BJ (cell line): ENCODE results near the gene UPP1. TPM values are rescaled to one million over a fixed set of nuclear protein-coding genes. Genes with fewer than 3 reads are reported as not detected.

Experiments
- CTCF ChIA-PET: fragments of 350-600 bp; formaldehyde crosslinking; extraction: SDS; loops from one replicate; lab custom pipeline; 2021; ENCODE audit warnings: antibody characterized with exemption, inconsistent platforms; lab: Yijun Ruan, JAX
- POLR2A ChIA-PET: fragments of 300-600 bp; sonication (Branson Sonifier 250); formaldehyde crosslinking; extraction: SDS; loops from one replicate; lab custom pipeline; 2021; ENCODE audit warnings: antibody characterized with exemption; lab: Charles Lee
- DNase-seq: peaks from one replicate; pipeline ENCODE4 v3.0.0-alpha.2; 2011; ENCODE audit warnings: low read depth
- H3K27me3 ChIP-seq: 2 replicates; pipeline ENCODE4 v1.6.0; 2011; ENCODE audit warnings: low read length; ENCODE audit not compliant: control insufficient read depth, insufficient read depth
- H3K36me3 ChIP-seq: 2 replicates; pipeline ENCODE4 v1.5.1; 2011; ENCODE audit warnings: low read length; ENCODE audit not compliant: control insufficient read depth, insufficient read depth
- H3K4me3 ChIP-seq: 2 replicates; pipeline ENCODE4 v1.5.1; 2011; ENCODE audit warnings: low read depth, mild to moderate bottlenecking, control low read depth, low read length
- CTCF ChIP-seq: IDR thresholded peaks from 2 replicates; pipeline ENCODE4 v1.5.1; 2011; ENCODE audit warnings: low read depth, mild to moderate bottlenecking, control low read depth, inconsistent platforms, low read length, moderate library complexity; ENCODE audit not compliant: insufficient read depth
- polyA plus RNA-seq: library from polyadenylated mRNA; depleted of rRNA; stranded (reverse); fragments of >200 nt; gene quantifications from 2 replicates; pipeline ENCODE4 v1.2.3, GENCODE V29; 2011

UPP1 gene
- polyA plus RNA-seq, 1 experiment, result 25.1 TPM

DNA sequence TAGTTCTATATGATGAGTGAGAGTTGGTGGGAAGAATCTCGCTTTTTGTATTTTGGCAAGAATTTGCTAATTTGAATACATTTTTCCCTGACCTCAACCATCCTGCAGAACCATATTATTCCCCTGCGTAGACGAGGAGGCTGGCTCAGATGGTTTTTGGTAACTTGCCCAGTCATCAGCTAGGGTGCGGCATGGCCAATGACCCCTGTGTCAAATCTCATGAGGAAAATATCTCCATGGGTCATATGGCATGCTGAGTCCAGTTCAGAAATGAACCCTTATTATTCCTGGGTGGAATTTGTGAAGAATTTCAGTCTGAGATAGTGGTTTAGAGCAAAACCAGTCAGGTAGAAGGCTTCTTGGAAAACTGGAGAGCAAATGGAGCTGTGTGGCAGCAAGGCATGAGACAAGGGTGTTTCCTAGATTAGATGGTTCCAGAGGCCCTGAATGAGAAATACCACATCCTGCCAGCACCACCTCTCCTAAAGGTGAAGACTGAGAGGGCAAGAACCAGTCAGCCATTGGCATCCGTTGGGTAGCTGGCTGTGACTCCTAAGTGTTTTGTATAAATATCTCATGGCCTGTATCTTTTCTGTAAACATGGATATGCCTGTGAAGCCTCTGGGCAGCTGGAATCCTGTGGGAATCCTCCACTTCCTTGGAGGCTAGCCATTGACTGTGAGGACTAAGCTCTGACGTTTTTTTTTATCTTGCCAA, 5.8 kb upstream of the UPP1 start:
- ChIA-PET CTCF (interaction anchor here (1.5 kb wide), 1 partner anchor 26 kb away, joined by 4 read pairs; no protein-coding TSS in a partner anchor), POLR2A (no interaction called here)

DNA sequence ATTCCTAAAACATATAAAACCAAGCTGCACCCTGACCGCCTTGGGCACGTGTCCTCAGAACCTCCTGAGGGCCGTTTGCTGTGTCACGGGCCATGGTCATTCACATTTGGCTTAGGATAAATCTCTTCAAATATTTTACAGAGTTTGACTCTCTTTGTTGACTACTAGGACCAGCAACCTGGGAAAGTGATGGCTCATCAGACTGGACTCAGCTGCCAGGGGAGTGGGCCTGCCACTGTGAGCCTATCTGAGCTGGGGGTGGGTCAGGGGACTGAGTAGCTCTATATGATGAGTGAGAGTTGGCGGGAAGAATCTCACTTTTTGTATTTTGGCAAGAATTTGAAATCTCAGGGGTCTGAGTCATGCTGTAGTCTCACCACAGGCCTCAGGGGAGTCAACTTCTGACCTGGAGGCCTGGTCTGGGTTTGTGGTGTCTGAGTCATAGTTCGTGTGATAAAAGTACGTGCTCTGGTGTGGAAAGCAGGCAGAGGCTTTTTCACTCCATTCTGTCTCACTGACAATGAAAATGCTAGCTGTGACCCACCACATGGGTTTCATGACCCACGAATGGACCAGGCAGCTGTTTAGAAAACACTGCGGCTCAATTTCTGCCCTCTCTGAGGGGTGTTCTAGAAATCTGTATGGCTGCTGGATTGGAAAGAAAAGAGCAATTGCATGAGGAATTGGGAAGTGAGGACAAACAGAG, 4.2 kb upstream of the UPP1 start:
- H3K27me3 ChIP-seq, result no peaks in the 10 kb centered on the region
- DNase-seq, result peak; percentile 95
- H3K36me3 ChIP-seq, result no peaks in the 10 kb centered on the region
- H3K4me3 ChIP-seq, result no peak overlapping the region
- TF ChIP-seq CTCF, result no peak
- POLR2A ChIA-PET, result no interaction called here
- CTCF ChIA-PET, result interaction anchor here (1.0 to 1.4 kb wide), 5 partner anchors 25 to 139 kb away, joined by 3 to 5 read pairs (median 3); partner anchors contain the start of gene C7orf57

More for the DNA sequence above, 5.8 kb upstream of the UPP1 start:
- no peak for DNase-seq
- Histone ChIP-seq H3K27me3 (no peaks in the 10 kb centered on the region), H3K4me3 (no peak overlapping the region), H3K36me3 (no peaks in the 10 kb centered on the region)
- TF ChIP-seq CTCF, result no peak

- Histone ChIP-seq H3K27me3 (no peaks in the 10 kb centered on the region), H3K36me3 (no peaks in the 10 kb centered on the region), H3K4me3 (no peak overlapping the region)
- no peak for TF ChIP-seq CTCF
- ChIA-PET CTCF (interaction anchor here (0.7 to 1.4 kb wide), 6 partner anchors 25 to 140 kb away, joined by 3 to 5 read pairs (median 3); partner anchors contain the start of gene C7orf57), POLR2A (no interaction called here)
- no peak for DNase-seq
Measured at GRCh38 chr7:48085433-48085791, 3.7 kb upstream of the UPP1 start.

DNA sequence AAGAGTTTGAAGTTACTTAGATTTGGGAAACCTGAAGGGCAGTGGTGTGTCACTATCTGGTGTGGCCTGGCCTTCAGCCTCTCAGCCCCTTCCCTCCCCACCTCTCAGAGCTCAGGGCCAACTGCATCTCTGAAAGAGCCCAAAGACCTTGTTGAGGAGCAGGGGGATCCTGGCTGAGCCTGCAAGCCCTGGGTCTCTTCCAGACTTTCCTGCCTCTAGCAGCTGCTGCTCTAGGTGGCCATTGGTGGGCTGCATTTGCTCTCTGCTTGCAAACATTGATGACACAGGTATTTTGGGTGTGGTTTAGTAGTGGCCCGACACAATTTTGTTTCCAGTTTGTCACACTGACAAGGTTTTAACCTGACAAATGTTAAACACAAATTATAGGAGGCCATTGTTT, 3.1 kb upstream of the UPP1 start:
- POLR2A ChIA-PET, result no interaction called here
- no peak for DNase-seq
- TF ChIP-seq CTCF, result no peak
- CTCF ChIA-PET, result interaction anchor here (0.6 to 1.4 kb wide), 5 partner anchors 9 to 140 kb away, joined by 3 to 5 read pairs (median 3); partner anchors contain the start of gene C7orf57
- no peak overlapping the region for H3K4me3 ChIP-seq
- no peaks in the 10 kb centered on the region for H3K36me3 ChIP-seq
- no peaks in the 10 kb centered on the region for H3K27me3 ChIP-seq

GRCh38 chr7:48087349-48087748, 1.7 kb upstream of the UPP1 start:
- no peak for DNase-seq
- no peak overlapping the region for H3K4me3 ChIP-seq
- no peak for TF ChIP-seq CTCF
- POLR2A ChIA-PET, result no interaction called here
- CTCF ChIA-PET, result interaction anchor here (1.0 to 1.1 kb wide), 2 partner anchors 9 to 23 kb away, joined by 3 read pairs; no protein-coding TSS in a partner anchor
- H3K27me3 ChIP-seq, result no peaks in the 10 kb centered on the region
- H3K36me3 ChIP-seq, result peaks cover 3% of the 10 kb centered on the region
